Stimulated activated naive CD4-positive, alpha-beta T cell (primary cell): ENCODE data around the gene SOX5.

Experiments
- DNase-seq, 6 experiments: peaks; one replicate each; lab custom pipeline; 2025; lab: John Stamatoyannopoulos, UW

Gene SOX5

GRCh38 chr12:23488130-23488529, 461.3 kb downstream of the SOX5 start:
- DNase-seq = no peak

GRCh38 chr12:23484238-23484637, 465.2 kb downstream of the SOX5 start:
- no peak for DNase-seq

- DNase-seq = no peak
These were observed 466.9 kb downstream of the SOX5 start for GRCh38 chr12:23482571-23482970.
